LNCAP (cell line): Measurements from ENCODE around the gene GDPD2.

Experiments
- CTCF ChIP-seq: fragments of 450-650 bp; IDR thresholded peaks from 2 replicates; pipeline ENCODE4 v1.5.1; 2017; ENCODE audit warnings: mild to moderate bottlenecking

GDPD2 gene

GRCh38 chrX:70444326-70444945 is 21.3 kb downstream of the GDPD2 start, which contains the start of gene DLG3:
TSS of gene DLG3 (plus strand) at chrX:70444835. CDS start at chrX:70445202, 367 bp downstream.
- TF ChIP-seq CTCF: no peak

GRCh38 chrX:70444946-70445656 is 22.0 kb downstream of the GDPD2 start:
- TF ChIP-seq CTCF: no peak

GRCh38 chrX:70445951-70446350 is 22.8 kb downstream of the GDPD2 start:
- TF ChIP-seq CTCF: no peak

- no peak for TF ChIP-seq CTCF
These were observed 23.6 kb downstream of the GDPD2 start for GRCh38 chrX:70446380-70447350.

- no peak for TF ChIP-seq CTCF
These were observed 26.4 kb downstream of the GDPD2 start for GRCh38 chrX:70449457-70449966.

- peak; percentile 62 for TF ChIP-seq CTCF
These were observed 29.1 kb downstream of the GDPD2 start for GRCh38 chrX:70452143-70452733.
